Stimulated activated CD8-positive, alpha-beta memory T cell treated with anti-CD3 and anti-CD28 coated beads, Interleukin-12 subunit alpha, Interleukin-12 subunit beta, amount 100 ng/mL, for 4 hours (primary cell): Measurements from ENCODE around the gene MAML1.
"Not testable (repeated sequence)": the region's sequence is repeated elsewhere in the genome, so short reads cannot be mapped to it uniquely, and the experiment has no call there.

ENCODE experiments used
- DNase-seq: peaks from one replicate; pipeline ENCODE4 v3.0.0-alpha.2; 2020; ENCODE audit warnings: low read depth

MAML1 gene

GRCh38 chr5:179732412-179732917, at the start of gene MAML1:
Gene MAML1, plus strand, starts transcription at chr5:179732822. Its CDS starts 291 bp downstream, at chr5:179733113.
- peak; percentile 99 for DNase-seq

- not testable (repeated sequence) for DNase-seq
Observed at GRCh38 chr5:179689212-179689611, 43.4 kb upstream of the MAML1 start.

- no peak for DNase-seq
Observed at GRCh38 chr5:179694561-179694960, 38.1 kb upstream of the MAML1 start.

GRCh38 chr5:179696603-179697002, 36.0 kb upstream of the MAML1 start:
- no peak for DNase-seq

GRCh38 chr5:179697108-179697507, 35.5 kb upstream of the MAML1 start:
- DNase-seq = no peak

- DNase-seq = not testable (repeated sequence)
Observed at GRCh38 chr5:179697543-179697942, 35.1 kb upstream of the MAML1 start.

GRCh38 chr5:179697993-179698934, 34.4 kb upstream of the MAML1 start:
- peak; percentile 98 for DNase-seq

GRCh38 chr5:179698935-179699615, 33.5 kb upstream of the MAML1 start, which contains the start of gene CANX:
Gene CANX, plus strand, starts transcription at chr5:179698967. Its CDS starts 6,715 bp downstream, at chr5:179705682.
- no peak for DNase-seq

GRCh38 chr5:179699616-179700237, 32.9 kb upstream of the MAML1 start:
- no peak for DNase-seq

GRCh38 chr5:179700401-179700918, 32.2 kb upstream of the MAML1 start:
- DNase-seq = no peak

- no peak for DNase-seq
Observed at GRCh38 chr5:179716286-179716685, 16.3 kb upstream of the MAML1 start.

- no peak for DNase-seq
Observed at GRCh38 chr5:179720222-179720621, 12.4 kb upstream of the MAML1 start.

- DNase-seq = no peak
Observed at GRCh38 chr5:179724163-179724562, 8.5 kb upstream of the MAML1 start.

GRCh38 chr5:179727106-179727505, 5.5 kb upstream of the MAML1 start:
- DNase-seq = no peak

- no peak for DNase-seq
Observed at GRCh38 chr5:179729303-179729702, 3.3 kb upstream of the MAML1 start.

GRCh38 chr5:179729727-179730126, 2.9 kb upstream of the MAML1 start:
- DNase-seq = no peak

GRCh38 chr5:179730356-179730755, 2.3 kb upstream of the MAML1 start:
- no peak for DNase-seq

GRCh38 chr5:179730852-179731251, 1.8 kb upstream of the MAML1 start:
- DNase-seq = no peak

- DNase-seq = peak; percentile 9
Observed at GRCh38 chr5:179731791-179732411, 721 bp upstream of the MAML1 start.

GRCh38 chr5:179732918-179733771, 523 bp downstream of the MAML1 start:
- DNase-seq = no peak

GRCh38 chr5:179733772-179734126, 1.1 kb downstream of the MAML1 start:
- DNase-seq = no peak
